Smooth muscle cell of bladder (primary cell): Measurements from ENCODE around the gene SNRPB. TPM values are rescaled to one million over a fixed set of nuclear protein-coding genes. Genes with fewer than 3 reads are reported as not detected.

Experiments
- total RNA-seq: library from RNA; depleted of rRNA; stranded (reverse); fragments of >200 nt; gene quantifications from 2 replicates; pipeline ENCODE4 v1.2.3, GENCODE V29; 2014

SNRPB gene
- total RNA-seq = 82.6 and 101 TPM in 2 replicates

GRCh38 chr20:2470423-2471193 lies at the start of gene SNRPB:
TSS of gene SNRPB (minus strand) at chr20:2470789. CDS start at chr20:2470690, 99 bp downstream.

GRCh38 chr20:2508631-2509467 lies 38.3 kb upstream of the SNRPB start, which contains the start of gene ZNF343:
TSS of gene ZNF343 (minus strand) at chr20:2508915. CDS start at chr20:2493895, 15,020 bp downstream.

Other genes starting within 250 kb of the SNRPB start
- 0.18 TPM in 1 of 2 replicates, not detected in the other for gene TGM3, start 174.8 kb downstream of the SNRPB start, total RNA-seq
- gene TGM6, start 89.9 kb downstream of the SNRPB start, total RNA-seq = not detected in 2 replicates
- gene ZNF343, start 38.1 kb upstream of the SNRPB start, total RNA-seq = 13.5 and 14.3 TPM in 2 replicates
- 0.18 TPM in 1 of 2 replicates, not detected in the other for gene TMC2, start 65.8 kb upstream of the SNRPB start, total RNA-seq
- gene NOP56, start 181.8 kb upstream of the SNRPB start, total RNA-seq = 118 and 160 TPM in 2 replicates
- 79.0 and 98.4 TPM in 2 replicates for gene IDH3B, start 193.4 kb upstream of the SNRPB start, total RNA-seq
- gene EBF4, start 222.0 kb upstream of the SNRPB start, total RNA-seq = 0.57 and 1.8 TPM in 2 replicates